H1 (cell line): ENCODE data around the gene ACOX1. TPM values are rescaled to one million over a fixed set of nuclear protein-coding genes. Genes with fewer than 3 reads are reported as not detected.

Experiments used
- CTCF ChIA-PET: fragments of 300-600 bp; sonication (Branson Sonifier 250); formaldehyde crosslinking; loops from one replicate; lab custom pipeline; 2021; ENCODE audit not compliant: partially characterized antibody; lab: Charles Lee
- POLR2A ChIA-PET: fragments of 300-600 bp; sonication (Branson Sonifier 250); formaldehyde crosslinking; loops from one replicate; lab custom pipeline; 2021; ENCODE audit warnings: inconsistent platforms; ENCODE audit not compliant: partially characterized antibody; lab: Charles Lee
- DNase-seq, 2 experiments: peaks; one replicate each; pipeline versions ENCODE4 v3.0.0 to v3.0.0-alpha.2; 2010 to 2022; ENCODE audit warnings: low spot score in 2 of 2, low read depth in 1 of 2, mixed read lengths in 1 of 2
- FAIRE-seq: peaks from 2 replicates; lab custom pipeline; 2011; peaks lifted over from hg19 to GRCh38; lab: Jason Lieb, UNC
- H2AFZ ChIP-seq: 2 replicates; pipeline ENCODE4 v1.8.1; 2012; ENCODE audit warnings: low read length, inconsistent platforms
- H2AK5ac ChIP-seq: 2 replicates; pipeline ENCODE4 v1.6.1; 2013; ENCODE audit warnings: low read depth, low read length
- H2BK120ac ChIP-seq: replicated peaks from 2 replicates; pipeline ENCODE3; 2013; ENCODE audit warnings: low read depth, low read length, inconsistent platforms
- H2BK12ac ChIP-seq: 2 replicates; pipeline ENCODE4 v1.6.1; 2013; ENCODE audit warnings: low read depth, low read length
- H2BK15ac ChIP-seq: 2 replicates; pipeline ENCODE4 v1.6.1; 2013; ENCODE audit warnings: low read length
- H2BK20ac ChIP-seq: 2 replicates; pipeline ENCODE4 v1.6.1; 2013; ENCODE audit warnings: low read length
- H2BK5ac ChIP-seq: 2 replicates; pipeline ENCODE4 v1.6.1; 2013; ENCODE audit warnings: low read depth, low read length
- H3K14ac ChIP-seq: 2 replicates; pipeline ENCODE4 v1.6.1; 2013; ENCODE audit warnings: inconsistent platforms; ENCODE audit not compliant: insufficient read length
- H3K18ac ChIP-seq: 2 replicates; pipeline ENCODE4 v1.6.1; 2013; ENCODE audit warnings: low read length; ENCODE audit errors: extremely low read depth
- H3K23ac ChIP-seq: 2 replicates; pipeline ENCODE4 v1.6.1; 2013; ENCODE audit warnings: inconsistent platforms; ENCODE audit not compliant: insufficient read length
- H3K23me2 ChIP-seq: 2 replicates; pipeline ENCODE4 v1.6.1; 2013; ENCODE audit warnings: low read depth, low read length
- H3K27ac ChIP-seq: 2 replicates; pipeline ENCODE4 v1.6.1; 2011; ENCODE audit warnings: low read depth, low read length, inconsistent platforms
- H3K27me3 ChIP-seq, 4 experiments: replicated peaks in 1 of 4; 1 replicate in 1 of 4; 2 replicates in 3 of 4; pipeline versions ENCODE4 v1.6.1 to v1.8.1; 2011 to 2013; ENCODE audit warnings: low read length in 3 of 4, mild to moderate bottlenecking in 3 of 4, inconsistent platforms in 2 of 4, mixed read lengths in 2 of 4, moderate library complexity in 1 of 4; ENCODE audit not compliant: control insufficient read depth in 3 of 4, insufficient read depth in 3 of 4; ENCODE audit errors: extremely low read depth in 1 of 4
- H3K36me3 ChIP-seq, 4 experiments: 2 replicates each; pipeline versions ENCODE4 v1.6.1 to v1.8.1; 2011 to 2013; ENCODE audit warnings: mild to moderate bottlenecking in 4 of 4, low read length in 3 of 4, moderate library complexity in 2 of 4, control low read depth in 1 of 4, inconsistent platforms in 1 of 4; ENCODE audit not compliant: insufficient read depth in 4 of 4, control insufficient read depth in 2 of 4
- H3K4ac ChIP-seq: replicated peaks from 2 replicates; pipeline ENCODE3; 2013; ENCODE audit warnings: low read length, low read depth, mixed read lengths, inconsistent platforms; ENCODE audit not compliant: insufficient read length
- H3K4me1 ChIP-seq, 4 experiments: replicated peaks in 1 of 4; 1 replicate in 1 of 4; 2 replicates in 3 of 4; pipeline versions ENCODE4 v1.6.1 to v1.8.1; 2011 to 2013; ENCODE audit warnings: low read length in 3 of 4, inconsistent platforms in 2 of 4, mixed read lengths in 1 of 4; ENCODE audit not compliant: insufficient read depth in 4 of 4, control insufficient read depth in 3 of 4
- H3K4me2 ChIP-seq, 2 experiments: 2 replicates each; pipeline versions ENCODE4 v1.6.1 to v1.8.1; 2011 to 2013; ENCODE audit warnings: low read depth in 2 of 2, low read length in 2 of 2, control low read depth in 1 of 2, inconsistent platforms in 1 of 2, mild to moderate bottlenecking in 1 of 2; ENCODE audit not compliant: insufficient read depth in 1 of 2
- H3K4me3 ChIP-seq, 4 experiments: fragments of 200-600, 300-600 bp in 1 of 4; sonication (generic), shearing (Covaris generic), sonication (Bioruptor Twin) in 1 of 4; 2 replicates each; pipeline versions ENCODE4 v1.5.1 to v1.8.1; 2011 to 2016; ENCODE audit warnings: low read length in 4 of 4, low read depth in 3 of 4, control low read depth in 2 of 4, inconsistent platforms in 2 of 4, mild to moderate bottlenecking in 2 of 4, mixed read lengths in 1 of 4, moderate library complexity in 1 of 4; ENCODE audit not compliant: insufficient read depth in 2 of 4; ENCODE audit errors: extremely low read depth in 1 of 4
- H3K56ac ChIP-seq: replicated peaks from 2 replicates; pipeline ENCODE3; 2013; ENCODE audit warnings: low read depth, mild to moderate bottlenecking, mixed read lengths, low read length, inconsistent platforms; ENCODE audit not compliant: insufficient read length
- H3K79me1 ChIP-seq: 2 replicates; pipeline ENCODE4 v1.6.1; 2013; ENCODE audit warnings: low read depth, low read length, control low read depth
- H3K79me2 ChIP-seq, 2 experiments: 2 replicates each; pipeline versions ENCODE4 v1.6.1 to v1.8.1; 2012 to 2013; ENCODE audit warnings: low read length in 2 of 2, mild to moderate bottlenecking in 2 of 2, inconsistent platforms in 1 of 2; ENCODE audit not compliant: insufficient read depth in 2 of 2, control insufficient read depth in 1 of 2
- H3K9ac ChIP-seq, 4 experiments: replicated peaks in 1 of 4; 1 replicate in 1 of 4; 2 replicates in 3 of 4; pipeline versions ENCODE4 v1.6.1 to v1.8.1; 2011 to 2013; ENCODE audit warnings: low read depth in 3 of 4, low read length in 3 of 4, control low read depth in 2 of 4, mild to moderate bottlenecking in 2 of 4, moderate library complexity in 2 of 4, inconsistent platforms in 1 of 4; ENCODE audit errors: extremely low read depth in 1 of 4
- H3K9me3 ChIP-seq, 2 experiments: 2 replicates each; pipeline versions ENCODE4 v1.6.1 to v1.8.1; 2012 to 2013; ENCODE audit warnings: mild to moderate bottlenecking in 2 of 2, moderate library complexity in 2 of 2, control low read depth in 1 of 2, inconsistent platforms in 1 of 2, low read depth in 1 of 2, low read length in 1 of 2, mixed read lengths in 1 of 2; ENCODE audit not compliant: insufficient read depth in 2 of 2
- H4K20me1 ChIP-seq, 2 experiments: replicated peaks in 1 of 2; 2 replicates each; pipeline versions ENCODE3 to v1.8.1; 2011 to 2013; ENCODE audit warnings: inconsistent platforms in 2 of 2, low read length in 2 of 2, mild to moderate bottlenecking in 1 of 2; ENCODE audit not compliant: insufficient read depth in 2 of 2, control insufficient read depth in 1 of 2
- H4K5ac ChIP-seq: 2 replicates; pipeline ENCODE4 v1.6.1; 2013; ENCODE audit warnings: low read length, low read depth, mixed read lengths, inconsistent platforms; ENCODE audit not compliant: insufficient read length
- H4K8ac ChIP-seq: 2 replicates; pipeline ENCODE4 v1.8.0; 2013; ENCODE audit warnings: mild to moderate bottlenecking, moderate library complexity, low read length, inconsistent platforms; ENCODE audit not compliant: insufficient read depth; ENCODE audit errors: extremely low read depth
- H4K91ac ChIP-seq: replicated peaks from 2 replicates; pipeline ENCODE3; 2013; ENCODE audit warnings: low read length, mixed read lengths, inconsistent platforms; ENCODE audit not compliant: insufficient read length
- BCL11A ChIP-seq, 2 experiments: IDR thresholded peaks; one replicate each; pipeline ENCODE4 v1.6.1; 2011; ENCODE audit warnings: low read depth in 2 of 2, low read length in 2 of 2, mild to moderate bottlenecking in 2 of 2
- EGR1 ChIP-seq: IDR thresholded peaks from 2 replicates; pipeline ENCODE4 v1.6.1; 2011; ENCODE audit warnings: low read depth, low read length, borderline replicate concordance
- EZH2 ChIP-seq: fragments of 200-600 bp; sonication (generic); IDR thresholded peaks from 2 replicates; pipeline ENCODE4 v1.7.1; 2012; ENCODE audit warnings: low read depth, mild to moderate bottlenecking, moderate library complexity, low read length, inconsistent platforms; ENCODE audit not compliant: severe bottlenecking
- FOSL1 ChIP-seq: IDR thresholded peaks from 2 replicates; pipeline ENCODE4 v1.6.1; 2011; ENCODE audit warnings: mild to moderate bottlenecking, low read depth, low read length, moderate library complexity; ENCODE audit not compliant: insufficient read depth
- GABPA ChIP-seq: IDR thresholded peaks from 2 replicates; pipeline ENCODE4 v1.6.1; 2011; ENCODE audit warnings: mild to moderate bottlenecking, low read length, moderate library complexity, borderline replicate concordance; ENCODE audit not compliant: insufficient read depth
- NRF1 ChIP-seq: IDR thresholded peaks from 2 replicates; pipeline ENCODE4 v1.6.1; 2011; ENCODE audit warnings: mild to moderate bottlenecking, low read depth, low read length, improper control_type of control experiment
- RFX5 ChIP-seq: IDR thresholded peaks from 2 replicates; pipeline ENCODE4 v1.6.1; 2011; ENCODE audit warnings: low read depth, low read length, improper control_type of control experiment, borderline replicate concordance
- SAP30 ChIP-seq: fragments of 300-600 bp; sonication (generic); IDR thresholded peaks from 2 replicates; pipeline ENCODE4 v1.7.1; 2012; ENCODE audit warnings: low read length, moderate library complexity, mild to moderate bottlenecking, inconsistent platforms; ENCODE audit not compliant: insufficient read depth, insufficient replicate concordance
- SUZ12 ChIP-seq: fragments of 200-600 bp; sonication (generic); IDR thresholded peaks from 2 replicates; pipeline ENCODE4 v1.6.1; 2012; ENCODE audit warnings: mild to moderate bottlenecking, inconsistent platforms, low read length, moderate library complexity, mixed read lengths
- TCF12 ChIP-seq: IDR thresholded peaks from 2 replicates; pipeline ENCODE4 v1.6.1; 2011; ENCODE audit warnings: low read depth, mild to moderate bottlenecking, low read length
- WGBS, 2 experiments: shearing (Covaris generic) in 1 of 2; methylation state at CpG; one replicate each; pipeline versions ENCODE4 v1.1.6 to v1.1.7; 2013 to 2015; ENCODE audit warnings: low lambda C conversion rate in 2 of 2, mixed read lengths in 2 of 2, inconsistent platforms in 1 of 2, low coverage in 1 of 2, missing lambda C conversion rate in 1 of 2; ENCODE audit not compliant: insufficient replicate concordance in 2 of 2, insufficient coverage in 1 of 2, insufficient read length in 1 of 2; ENCODE audit errors: extremely low coverage in 1 of 2, missing lambda C conversion rate in 1 of 2; 5-methylcytosine and 5-hydroxymethylcytosine counted together
- polyA plus RNA-seq, 7 experiments: library from polyadenylated mRNA; depleted of rRNA in 3 of 7; stranded (reverse) in 5 of 7; unstranded in 2 of 7; fragments of >200 nt in 5 of 7; fragments of 200-250 nt in 2 of 7; gene quantifications; 1 replicate in 5 of 7; 2 replicates in 1 of 7; 4 replicates in 1 of 7; pipeline versions ENCODE4 v1.2.1 to v1.2.3, GENCODE V29; 2011 to 2013; ENCODE audit warnings: missing spikeins in 2 of 7, mixed read lengths in 2 of 7
- total RNA-seq: library from RNA; stranded (reverse); fragmentation: NEBNext Ultra II Directional; extraction: Animal tissue kit (Norgen Biotek cat#: 25700); gene quantifications from 2 replicates; pipeline ENCODE4 v1.2.1, GENCODE V29; 2021

The ACOX1 gene
- total and polyA plus RNA-seq, 2 of the 8 experiments (the other 6 are each of a cell fraction or from before 2014, with no cell fraction given), result 10.5 to 30.4 TPM

- Histone ChIP-seq H4K5ac (no peak overlapping the region), H4K8ac (no peak overlapping the region), H2BK120ac (no peak overlapping the region), H3K4me1 (no peaks in the 10 kb centered on the region), H3K18ac (no peak overlapping the region), H2BK12ac (no peak overlapping the region), H3K14ac (no peak overlapping the region), H3K79me1 (no peaks in the 10 kb centered on the region), H2AFZ (no peak overlapping the region), H3K56ac (no peak overlapping the region), H2BK5ac (no peak overlapping the region; the same call in 1 of the 2 replicates), H4K91ac (no peak overlapping the region), H3K79me2 (no peaks in the 10 kb centered on the region), H3K23me2 (no peaks in the 10 kb centered on the region), H2BK15ac (no peak overlapping the region), H3K36me3 (peaks cover 0 to 8% (median 6%) of the 10 kb centered on the region in 4 experiments; a peak in 3 of 8 replicates), H3K4ac (no peak overlapping the region), H3K4me2 (no peak overlapping the region), H3K4me3 (no peak overlapping the region), H4K20me1 (no peaks in the 10 kb centered on the region), H2BK20ac (no peak overlapping the region), H3K9ac (no peak overlapping the region), H3K9me3 (no peaks in the 10 kb centered on the region), H3K27ac (no peak overlapping the region), H2AK5ac (no peak overlapping the region), H3K27me3 (no peaks in the 10 kb centered on the region), H3K23ac (no peak overlapping the region)
- 93% methylated on average over 18 of the region's 18 CpGs; no CpG with 5 or more reads in 1 of the 2 experiments for WGBS, 2 experiments
- TF ChIP-seq TCF12 (no peak), BCL11A (IDR thresholded peaks at IDR 0.05; ENCODE audit: low read depth in 2 of 2, low read length in 2 of 2) (no peak), EZH2 (no peak), SAP30 (no peak), FOSL1 (no peak), RFX5 (no peak), SUZ12 (no peak), EGR1 (no peak), GABPA (no peak), NRF1 (no peak)
- DNase-seq (no peak), FAIRE-seq (no peak)
- POLR2A ChIA-PET, result interaction anchor here (0.6 to 2.1 kb wide), 2 partner anchors 18 to 864 kb away, joined by 3 to 8 read pairs; partner anchors contain the start of gene MRPL38
- CTCF ChIA-PET, result interaction anchor here (0.8 to 51.3 kb wide), 7 partner anchors 9 to 86 kb away, joined by 3 to 885 read pairs (median 4); partner anchors contain the start of genes CDK3 and MRPL38
Measured at GRCh38 chr17:75922173-75922961, 56.6 kb downstream of the ACOX1 start.
